M059J (cell line): ENCODE data around the gene EIF4E3. TPM values are rescaled to one million over a fixed set of nuclear protein-coding genes. Genes with fewer than 3 reads are reported as not detected.
A peak's percentile ranks its signal among the peaks of the same experiment; 100 is the strongest.

ENCODE experiments used
- DNase-seq: peaks from one replicate; pipeline ENCODE4 v3.0.0-alpha.2; 2012; ENCODE audit warnings: low read depth
- total RNA-seq: library from RNA; depleted of rRNA; stranded (reverse); fragments of >200 nt; shearing (Covaris generic); gene quantifications from 2 replicates; pipeline ENCODE4 v1.2.3, GENCODE V29; 2014; rRNA removed

Gene EIF4E3
- total RNA-seq, 1 experiment from 2014 or later, result 0.39 TPM

- DNase-seq, result no peak
Measured at GRCh38 chr3:71650372-71650771, 74.8 kb downstream of the EIF4E3 start.

- DNase-seq, result no peak
Measured at GRCh38 chr3:71649757-71650156, 75.4 kb downstream of the EIF4E3 start.

- DNase-seq, result peak; percentile 16
Measured at GRCh38 chr3:71647751-71648150, 77.5 kb downstream of the EIF4E3 start.

- DNase-seq, result no peak
Measured at GRCh38 chr3:71646971-71647370, 78.2 kb downstream of the EIF4E3 start.

GRCh38 chr3:71645140-71645539, 80.1 kb downstream of the EIF4E3 start:
- no peak for DNase-seq

GRCh38 chr3:71641674-71642073, 83.5 kb downstream of the EIF4E3 start:
- peak; percentile 10 for DNase-seq

GRCh38 chr3:71640331-71640983, 84.7 kb downstream of the EIF4E3 start:
- no peak for DNase-seq

GRCh38 chr3:71636482-71636881, 88.7 kb downstream of the EIF4E3 start:
- no peak for DNase-seq

GRCh38 chr3:71636001-71636400, 89.2 kb downstream of the EIF4E3 start:
- no peak for DNase-seq

GRCh38 chr3:71634671-71635070, 90.5 kb downstream of the EIF4E3 start:
- no peak for DNase-seq

GRCh38 chr3:71629711-71630110, 95.5 kb downstream of the EIF4E3 start:
- DNase-seq, result no peak

GRCh38 chr3:71629289-71629688, 95.9 kb downstream of the EIF4E3 start:
- DNase-seq, result peak; percentile 4

GRCh38 chr3:71628522-71628921, 96.7 kb downstream of the EIF4E3 start:
- DNase-seq, result no peak

- no peak for DNase-seq
Measured at GRCh38 chr3:71625676-71626075, 99.5 kb downstream of the EIF4E3 start.

Other genes starting within 250 kb of the EIF4E3 start
- 18.1 and 19.2 TPM in 2 replicates for gene FOXP1, start 141.7 kb downstream of the EIF4E3 start, total RNA-seq
- gene GPR27, start 28.5 kb upstream of the EIF4E3 start, total RNA-seq, result not detected in 2 replicates
- gene PROK2, start 59.7 kb upstream of the EIF4E3 start, total RNA-seq, result not detected in 2 replicates